Neuron (in vitro differentiated cells): Measurements from ENCODE around the gene USP37.
"Not testable (repeated sequence)": the region's sequence is repeated elsewhere in the genome, so short reads cannot be mapped to it uniquely, and the experiment has no call there.

Experiments
- H2AFZ ChIP-seq: one replicate; pipeline ENCODE4 v1.6.1; 2013; ENCODE audit warnings: low read depth, mild to moderate bottlenecking, inconsistent platforms, low read length, moderate library complexity
- H3K27me3 ChIP-seq: one replicate; pipeline ENCODE4 v1.6.1; 2013; ENCODE audit warnings: low read length; ENCODE audit not compliant: insufficient read depth
- H3K36me3 ChIP-seq: one replicate; pipeline ENCODE4 v1.6.1; 2013; ENCODE audit warnings: low read length; ENCODE audit not compliant: insufficient read depth
- H3K4me1 ChIP-seq: one replicate; pipeline ENCODE4 v1.6.1; 2013; ENCODE audit warnings: low read length; ENCODE audit not compliant: insufficient read depth
- H3K4me3 ChIP-seq: 2 replicates; pipeline ENCODE4 v1.5.1; 2013; ENCODE audit warnings: mild to moderate bottlenecking, low read length, moderate library complexity
- H3K9me3 ChIP-seq: one replicate; pipeline ENCODE4 v1.6.1; 2013; ENCODE audit warnings: low read length

USP37 gene

DNA sequence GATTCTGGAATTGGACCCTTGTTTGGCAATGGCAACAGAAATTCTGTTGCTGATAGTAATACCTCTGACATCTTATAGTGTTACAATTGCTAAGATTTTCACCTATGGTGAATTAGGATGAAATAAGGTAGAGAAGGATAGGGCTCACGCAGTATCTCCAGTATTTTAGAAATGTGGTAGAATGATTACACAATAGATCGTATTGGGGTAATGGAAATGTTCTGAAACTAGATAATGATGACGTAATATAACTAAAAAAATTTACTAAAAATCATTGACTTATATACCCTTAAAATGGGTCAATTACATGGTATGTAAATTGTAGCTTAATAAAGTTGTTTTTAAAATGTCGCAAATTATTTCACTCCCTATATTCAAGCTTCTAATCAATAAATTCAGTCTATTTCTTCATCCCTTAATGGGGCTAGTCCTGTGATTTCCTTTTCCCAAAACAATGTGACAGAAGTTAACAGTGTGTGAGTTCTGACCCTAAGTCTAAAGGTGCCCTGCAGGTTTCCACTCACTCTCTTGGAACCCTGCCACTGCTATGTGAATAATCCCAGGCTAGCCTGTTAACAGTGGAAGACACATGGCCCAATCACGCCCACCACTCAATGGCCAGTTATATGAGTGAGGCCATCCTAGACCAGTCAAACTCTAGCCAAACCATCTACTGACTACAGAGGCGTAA lies 31.2 kb downstream of the USP37 start:
- Histone ChIP-seq H3K4me3 (no peak overlapping the region), H3K27me3 (no peaks in the 10 kb centered on the region), H2AFZ (no peak overlapping the region), H3K4me1 (no peaks in the 10 kb centered on the region), H3K9me3 (no peaks in the 10 kb centered on the region), H3K36me3 (peaks cover 63% of the 10 kb centered on the region)

DNA sequence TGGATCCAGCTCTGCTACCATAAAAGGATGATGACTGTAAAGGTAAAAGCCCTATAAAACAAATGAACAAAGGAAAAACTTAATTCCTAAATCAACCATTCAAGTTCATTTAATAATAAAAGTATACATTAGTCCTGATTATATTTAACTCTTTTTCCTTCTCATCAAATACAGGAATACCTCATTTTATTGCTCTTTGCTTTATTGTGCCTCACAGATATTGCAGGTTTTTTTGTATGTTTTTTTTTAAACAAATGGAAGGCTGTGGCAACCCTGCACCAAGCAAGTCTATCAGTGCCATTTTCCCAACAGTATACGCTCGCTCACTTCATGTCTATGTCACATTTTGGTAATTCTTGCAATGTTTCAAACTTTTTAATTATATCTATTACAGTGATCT lies 38.2 kb downstream of the USP37 start:
- Histone ChIP-seq H3K27me3 (no peaks in the 10 kb centered on the region), H3K9me3 (peaks cover 14% of the 10 kb centered on the region), H2AFZ (no peak overlapping the region), H3K4me1 (no peaks in the 10 kb centered on the region), H3K4me3 (no peak overlapping the region), H3K36me3 (peaks cover 68% of the 10 kb centered on the region)

DNA sequence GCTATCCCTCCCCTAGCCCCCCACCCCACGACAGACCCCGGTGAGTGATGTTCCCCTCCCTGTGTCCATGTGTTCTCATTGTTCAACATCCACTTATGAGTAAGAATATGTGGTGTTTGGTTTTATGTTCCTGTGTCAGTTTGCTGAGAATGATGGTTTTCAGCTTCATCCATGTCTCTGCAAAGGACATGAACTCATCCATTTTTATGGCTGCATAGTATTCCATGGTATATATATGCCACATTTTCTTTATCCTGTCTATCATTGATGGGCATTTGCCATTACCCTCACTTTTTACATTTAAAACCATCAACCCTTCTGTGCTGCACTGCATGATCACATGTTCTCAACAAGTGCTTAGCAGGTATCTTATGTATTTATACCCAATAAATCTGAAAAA lies 39.7 kb downstream of the USP37 start:
- not testable (repeated sequence) for H3K4me1 ChIP-seq, H2AFZ ChIP-seq, H3K27me3 ChIP-seq, H3K4me3 ChIP-seq
- H3K36me3 ChIP-seq: peaks cover 77% of the 10 kb centered on the region
- peaks cover 14% of the 10 kb centered on the region for H3K9me3 ChIP-seq

- no peaks in the 10 kb centered on the region for H3K4me1 ChIP-seq
- no peaks in the 10 kb centered on the region for H3K27me3 ChIP-seq
- no peak overlapping the region for H2AFZ ChIP-seq
- H3K36me3 ChIP-seq: peaks cover 53% of the 10 kb centered on the region
- H3K9me3 ChIP-seq: peaks cover 8% of the 10 kb centered on the region
- no peak overlapping the region for H3K4me3 ChIP-seq
Observed at GRCh38 chr2:218523651-218524050, 44.5 kb downstream of the USP37 start.

GRCh38 chr2:218518876-218519275 lies 49.3 kb downstream of the USP37 start:
- Histone ChIP-seq H3K27me3 (no peaks in the 10 kb centered on the region), H3K9me3 (no peaks in the 10 kb centered on the region), H2AFZ (no peak overlapping the region), H3K36me3 (peaks cover 27% of the 10 kb centered on the region), H3K4me1 (no peaks in the 10 kb centered on the region), H3K4me3 (no peak overlapping the region)

DNA sequence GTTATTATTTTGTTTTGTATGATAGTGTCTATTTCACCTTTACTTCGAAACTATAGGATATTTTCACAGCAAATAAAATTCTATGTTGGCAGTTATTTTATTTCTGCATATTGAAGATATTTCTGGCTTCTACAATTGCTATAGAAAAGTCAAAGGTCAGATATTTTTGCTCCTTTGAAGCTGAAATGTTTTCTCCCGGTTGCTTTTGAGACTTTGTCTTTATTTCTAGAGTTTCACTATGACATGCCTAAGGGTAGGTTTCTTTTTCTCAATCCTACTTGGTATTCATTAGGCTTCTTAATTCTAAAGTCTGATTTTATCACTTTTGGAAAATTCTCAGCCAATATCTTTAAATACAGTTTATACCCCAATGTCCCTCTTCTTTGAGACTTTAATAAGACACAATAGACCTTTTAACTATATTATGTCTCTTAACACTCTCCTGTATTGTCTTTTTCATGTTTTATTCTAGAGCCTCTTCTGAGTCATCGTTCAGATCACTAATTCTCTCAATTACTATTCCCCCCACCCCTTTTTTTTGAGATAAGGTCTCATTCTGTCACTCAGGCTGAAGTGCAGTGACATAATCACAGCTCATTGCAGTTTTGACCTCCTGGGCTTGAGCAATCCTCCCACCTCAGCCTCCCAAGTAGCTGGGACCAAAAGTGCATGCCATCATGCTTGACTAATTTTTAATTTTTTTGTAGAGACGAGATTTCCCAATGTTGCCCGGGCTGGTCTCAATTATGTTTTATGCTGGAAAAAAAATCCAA lies 50.5 kb downstream of the USP37 start:
- Histone ChIP-seq H3K27me3 (no peaks in the 10 kb centered on the region), H2AFZ (no peak overlapping the region), H3K4me1 (no peaks in the 10 kb centered on the region), H3K4me3 (no peak overlapping the region), H3K9me3 (no peaks in the 10 kb centered on the region), H3K36me3 (peaks cover 19% of the 10 kb centered on the region)

DNA sequence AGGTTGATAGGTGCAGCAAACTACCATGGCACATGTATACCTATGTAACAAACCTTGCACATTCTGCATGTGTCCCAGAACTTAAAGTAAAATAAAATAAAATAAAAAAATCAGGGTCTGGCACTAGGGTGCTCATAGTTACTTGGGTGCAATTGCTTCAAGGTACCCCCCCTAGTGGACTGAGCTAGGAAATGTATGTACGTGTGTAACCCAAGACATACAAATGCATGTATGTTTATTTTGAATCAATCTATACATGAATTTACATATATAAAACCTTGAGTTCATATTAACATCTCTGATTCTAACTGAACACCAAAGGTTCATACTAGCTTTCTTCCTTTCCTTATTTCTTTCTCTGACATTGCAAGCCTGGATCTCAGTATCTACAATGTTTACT lies 51.5 kb downstream of the USP37 start:
- Histone ChIP-seq H3K4me3 (no peak overlapping the region), H3K27me3 (no peaks in the 10 kb centered on the region), H3K9me3 (no peaks in the 10 kb centered on the region), H3K4me1 (no peaks in the 10 kb centered on the region), H2AFZ (no peak overlapping the region), H3K36me3 (peaks cover 16% of the 10 kb centered on the region)

GRCh38 chr2:218513676-218514075 lies 54.5 kb downstream of the USP37 start:
- Histone ChIP-seq H3K36me3 (peaks cover 25% of the 10 kb centered on the region), H3K4me1 (no peaks in the 10 kb centered on the region), H3K9me3 (no peaks in the 10 kb centered on the region), H3K4me3 (no peak overlapping the region), H3K27me3 (no peaks in the 10 kb centered on the region), H2AFZ (no peak overlapping the region)

GRCh38 chr2:218508299-218508698 lies 59.9 kb downstream of the USP37 start:
- peaks cover 38% of the 10 kb centered on the region for H3K36me3 ChIP-seq
- no peak overlapping the region for H2AFZ ChIP-seq
- H3K4me3 ChIP-seq: no peak overlapping the region
- H3K27me3 ChIP-seq: no peaks in the 10 kb centered on the region
- no peaks in the 10 kb centered on the region for H3K4me1 ChIP-seq
- peaks cover 2% of the 10 kb centered on the region for H3K9me3 ChIP-seq

- H3K27me3 ChIP-seq: no peaks in the 10 kb centered on the region
- no peaks in the 10 kb centered on the region for H3K4me1 ChIP-seq
- H3K4me3 ChIP-seq: no peak overlapping the region
- H2AFZ ChIP-seq: no peak overlapping the region
- peaks cover 48% of the 10 kb centered on the region for H3K36me3 ChIP-seq
- peaks cover 2% of the 10 kb centered on the region for H3K9me3 ChIP-seq
Observed at GRCh38 chr2:218505754-218506371, 62.3 kb downstream of the USP37 start.

GRCh38 chr2:218501665-218502064 lies 66.5 kb downstream of the USP37 start:
- Histone ChIP-seq H3K9me3 (no peaks in the 10 kb centered on the region), H3K27me3 (no peaks in the 10 kb centered on the region), H3K36me3 (peaks cover 33% of the 10 kb centered on the region), H3K4me1 (no peaks in the 10 kb centered on the region), H3K4me3 (no peak overlapping the region), H2AFZ (no peak overlapping the region)

- Histone ChIP-seq H2AFZ (no peak overlapping the region), H3K36me3 (peaks cover 41% of the 10 kb centered on the region), H3K9me3 (no peaks in the 10 kb centered on the region), H3K4me1 (no peaks in the 10 kb centered on the region), H3K4me3 (no peak overlapping the region), H3K27me3 (no peaks in the 10 kb centered on the region)
Observed at GRCh38 chr2:218500501-218501060, 67.6 kb downstream of the USP37 start.

DNA sequence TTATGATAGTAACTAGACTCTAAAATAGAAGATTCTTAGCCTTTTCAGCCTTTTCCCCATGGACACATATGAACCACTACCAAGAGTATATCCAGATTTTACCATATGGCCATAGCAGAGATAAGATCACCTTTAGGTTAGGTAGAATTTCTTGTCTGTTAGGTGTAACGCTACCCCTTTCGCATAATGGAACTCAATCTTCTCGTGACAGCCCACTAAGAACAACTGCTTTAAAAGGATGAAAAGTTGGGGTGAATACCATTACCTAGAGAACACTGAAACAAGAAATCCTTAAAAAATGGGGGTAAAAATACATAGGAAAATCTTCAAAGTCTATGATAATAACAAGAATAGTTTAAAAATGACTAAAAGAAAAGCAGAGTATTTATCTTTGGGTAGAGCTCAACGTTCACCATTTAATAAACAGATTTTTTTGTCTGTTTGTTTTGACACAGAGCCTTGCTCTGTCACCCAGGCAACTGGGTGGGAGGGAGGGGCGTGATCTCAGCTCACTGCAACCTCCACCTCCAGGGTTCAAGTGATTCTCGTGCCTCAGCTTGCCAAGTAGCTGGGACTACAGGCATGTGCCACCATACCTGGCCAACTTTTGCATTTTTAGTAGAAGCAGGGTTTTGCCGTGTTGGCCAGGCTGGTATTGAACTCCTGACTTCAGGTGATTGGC lies 82.0 kb downstream of the USP37 start:
- no peaks in the 10 kb centered on the region for H3K4me1 ChIP-seq
- no peak overlapping the region for H3K4me3 ChIP-seq
- peaks cover 68% of the 10 kb centered on the region for H3K36me3 ChIP-seq
- H3K27me3 ChIP-seq: no peaks in the 10 kb centered on the region
- H3K9me3 ChIP-seq: no peaks in the 10 kb centered on the region
- H2AFZ ChIP-seq: no peak overlapping the region
